IMR-90 (cell line): Measurements from ENCODE around the gene TBX1.

Experiments
- CTCF ChIP-seq: conservative IDR thresholded peaks from 2 replicates; pipeline ENCODE4 v1.5.1; 2012; ENCODE audit warnings: mild to moderate bottlenecking, low read depth, low read length, improper control_type of control experiment
- MAZ ChIP-seq: IDR thresholded peaks from 2 replicates; pipeline ENCODE4 v1.6.1; 2012; ENCODE audit warnings: low read depth, mild to moderate bottlenecking, low read length, improper control_type of control experiment, moderate library complexity, borderline replicate concordance
- USF2 ChIP-seq: fragments of 150-350 bp; IDR thresholded peaks from 2 replicates; pipeline ENCODE4 v1.6.1; 2017; ENCODE audit warnings: mild to moderate bottlenecking, antibody characterized with exemption, low read length, low read depth

GRCh38 chr22:19750507-19751490, 9.8 kb upstream of the TBX1 start:
- no peak for TF ChIP-seq CTCF
- no peak for TF ChIP-seq USF2
- TF ChIP-seq MAZ, result peak; percentile 10; the same call in 1 of the 2 replicates
